SU-DHL-6 (cell line): ENCODE data around the gene GPR157.

Experiments
- CTCF ChIP-seq: fragments of 200-600 bp; sonication (generic); IDR thresholded peaks from one replicate; pipeline ENCODE4 v1.5.1; 2017; ENCODE audit warnings: antibody characterized with exemption, mild to moderate bottlenecking, low read length, moderate library complexity; ENCODE audit not compliant: insufficient read depth, poor library complexity, severe bottlenecking
- EZH2phosphoT487 ChIP-seq: fragments of 200-600 bp; sonication (generic), shearing (Covaris generic); conservative IDR thresholded peaks from 2 replicates; pipeline ENCODE4 v1.6.1; 2018; ENCODE audit warnings: mild to moderate bottlenecking, antibody characterized with exemption, low read length, moderate library complexity, mixed read lengths

GRCh38 chr1:9070486-9070885 lies 58.4 kb downstream of the GPR157 start:
- TF ChIP-seq CTCF (no peak), EZH2phosphoT487 (no peak)
